Upper lobe of left lung (tissue), 4 donors: ENCODE data around the gene ABCD1.
"Not testable (repeated sequence)": the region's sequence is repeated elsewhere in the genome, so short reads cannot be mapped to it uniquely, and the experiment has no call there.

ENCODE experiments used
- EP300 ChIP-seq, 4 donors: sonication (generic); formaldehyde crosslinking; IDR thresholded peaks; one replicate each; pipeline ENCODE4 v1.5.1; 2017; ENCODE audit warnings: antibody characterized with exemption in 4 of 4, control low read depth in 2 of 4
- POLR2AphosphoS5 ChIP-seq, 2 donors: sonication (generic); formaldehyde crosslinking; IDR thresholded peaks; one replicate each; pipeline ENCODE4 v1.5.1; 2017; ENCODE audit warnings: antibody characterized with exemption in 2 of 2
- TF ChIP-seq, protein P1 (sequence below), 6 experiments: fragments of 450-650 bp in 4 of 6; fragments of 200-600 bp in 2 of 6; sonication (generic) in 2 of 6; IDR thresholded peaks; one replicate each; pipeline ENCODE4 v1.5.1; 2016 to 2019; ENCODE audit warnings: antibody characterized with exemption in 6 of 6

DNA sequence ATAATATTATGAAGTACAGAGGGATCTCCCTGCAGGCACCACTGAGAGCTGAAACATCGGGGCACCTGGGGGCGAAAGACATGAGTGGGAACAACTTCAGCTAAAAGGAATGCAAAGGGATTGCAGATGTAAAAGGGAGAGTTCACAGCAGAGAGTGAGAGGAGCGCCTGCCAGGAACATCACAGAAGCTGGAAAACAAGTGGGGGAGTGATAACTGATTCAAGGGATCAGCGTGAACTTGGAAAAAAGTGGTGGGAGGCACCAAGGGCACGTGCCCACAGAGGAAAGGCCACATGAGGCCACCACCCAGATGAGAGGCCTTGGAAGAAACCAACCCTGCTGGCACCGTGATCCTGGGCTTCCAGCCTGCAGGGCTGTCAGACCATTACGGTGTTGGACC, 24.4 kb downstream of the ABCD1 start:
- TF ChIP-seq, protein P1, sequence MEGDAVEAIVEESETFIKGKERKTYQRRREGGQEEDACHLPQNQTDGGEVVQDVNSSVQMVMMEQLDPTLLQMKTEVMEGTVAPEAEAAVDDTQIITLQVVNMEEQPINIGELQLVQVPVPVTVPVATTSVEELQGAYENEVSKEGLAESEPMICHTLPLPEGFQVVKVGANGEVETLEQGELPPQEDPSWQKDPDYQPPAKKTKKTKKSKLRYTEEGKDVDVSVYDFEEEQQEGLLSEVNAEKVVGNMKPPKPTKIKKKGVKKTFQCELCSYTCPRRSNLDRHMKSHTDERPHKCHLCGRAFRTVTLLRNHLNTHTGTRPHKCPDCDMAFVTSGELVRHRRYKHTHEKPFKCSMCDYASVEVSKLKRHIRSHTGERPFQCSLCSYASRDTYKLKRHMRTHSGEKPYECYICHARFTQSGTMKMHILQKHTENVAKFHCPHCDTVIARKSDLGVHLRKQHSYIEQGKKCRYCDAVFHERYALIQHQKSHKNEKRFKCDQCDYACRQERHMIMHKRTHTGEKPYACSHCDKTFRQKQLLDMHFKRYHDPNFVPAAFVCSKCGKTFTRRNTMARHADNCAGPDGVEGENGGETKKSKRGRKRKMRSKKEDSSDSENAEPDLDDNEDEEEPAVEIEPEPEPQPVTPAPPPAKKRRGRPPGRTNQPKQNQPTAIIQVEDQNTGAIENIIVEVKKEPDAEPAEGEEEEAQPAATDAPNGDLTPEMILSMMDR (IDR thresholded peaks at IDR 0.05) = not testable (repeated sequence)
- TF ChIP-seq POLR2AphosphoS5, EP300 (IDR thresholded peaks at IDR 0.05): not testable (repeated sequence)
